GM18517 (cell line): ENCODE data around the gene P4HB.
A peak's percentile ranks its signal among the peaks of the same experiment; 100 is the strongest.

ENCODE experiments used
- ATAC-seq: cut with Tn5 transposase; IDR thresholded peaks from one replicate; pipeline ENCODE4 v1.9.1; 2021; ENCODE audit warnings: mild to moderate bottlenecking, moderate library complexity; ENCODE audit not compliant: unreplicated experiment

P4HB gene

DNA sequence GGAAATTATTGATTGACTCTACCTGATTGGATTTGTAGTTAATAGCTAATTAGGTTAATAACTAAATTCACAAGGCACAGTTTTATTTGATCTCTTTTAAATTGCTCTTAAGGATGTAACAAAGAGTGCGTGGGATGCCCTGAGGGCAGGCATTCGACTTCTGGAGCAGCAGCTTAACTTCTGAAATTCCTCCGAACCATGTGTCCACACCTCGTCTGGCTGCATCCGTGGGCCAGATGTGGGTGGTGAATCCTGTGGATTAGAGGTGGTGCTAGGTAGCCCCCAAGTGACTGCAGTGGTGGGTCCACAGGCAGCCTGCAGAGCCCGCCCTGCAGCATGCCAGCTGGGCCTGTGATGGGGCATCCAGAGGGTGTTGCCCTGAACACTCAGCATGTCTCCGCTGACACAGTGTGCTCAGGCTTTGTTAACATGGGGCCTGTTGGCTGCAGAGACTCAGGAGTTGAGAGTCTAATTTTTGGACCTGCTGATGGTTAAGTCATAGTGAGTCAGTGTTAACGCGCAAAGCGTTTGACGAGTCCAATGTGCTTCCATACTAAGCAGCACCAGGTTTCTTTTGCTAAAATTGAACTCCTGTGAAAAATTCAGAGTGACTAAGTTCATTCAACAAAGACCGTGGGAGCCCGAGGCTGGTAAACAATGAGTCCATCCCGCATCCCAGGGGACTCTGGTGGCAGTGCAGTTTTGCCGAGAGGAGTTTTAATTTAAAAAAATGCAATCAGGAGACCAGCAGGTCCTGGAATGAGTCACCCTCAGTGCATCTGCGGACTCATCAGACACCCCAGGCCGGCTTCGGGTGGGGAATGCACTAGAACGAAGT, 37.9 kb upstream of the P4HB start:
- no peak for ATAC-seq

GRCh38 chr17:81895400-81895799, 35.1 kb upstream of the P4HB start:
- no peak for ATAC-seq

- no peak for ATAC-seq
Observed at GRCh38 chr17:81891303-81891552, 30.9 kb upstream of the P4HB start.

DNA sequence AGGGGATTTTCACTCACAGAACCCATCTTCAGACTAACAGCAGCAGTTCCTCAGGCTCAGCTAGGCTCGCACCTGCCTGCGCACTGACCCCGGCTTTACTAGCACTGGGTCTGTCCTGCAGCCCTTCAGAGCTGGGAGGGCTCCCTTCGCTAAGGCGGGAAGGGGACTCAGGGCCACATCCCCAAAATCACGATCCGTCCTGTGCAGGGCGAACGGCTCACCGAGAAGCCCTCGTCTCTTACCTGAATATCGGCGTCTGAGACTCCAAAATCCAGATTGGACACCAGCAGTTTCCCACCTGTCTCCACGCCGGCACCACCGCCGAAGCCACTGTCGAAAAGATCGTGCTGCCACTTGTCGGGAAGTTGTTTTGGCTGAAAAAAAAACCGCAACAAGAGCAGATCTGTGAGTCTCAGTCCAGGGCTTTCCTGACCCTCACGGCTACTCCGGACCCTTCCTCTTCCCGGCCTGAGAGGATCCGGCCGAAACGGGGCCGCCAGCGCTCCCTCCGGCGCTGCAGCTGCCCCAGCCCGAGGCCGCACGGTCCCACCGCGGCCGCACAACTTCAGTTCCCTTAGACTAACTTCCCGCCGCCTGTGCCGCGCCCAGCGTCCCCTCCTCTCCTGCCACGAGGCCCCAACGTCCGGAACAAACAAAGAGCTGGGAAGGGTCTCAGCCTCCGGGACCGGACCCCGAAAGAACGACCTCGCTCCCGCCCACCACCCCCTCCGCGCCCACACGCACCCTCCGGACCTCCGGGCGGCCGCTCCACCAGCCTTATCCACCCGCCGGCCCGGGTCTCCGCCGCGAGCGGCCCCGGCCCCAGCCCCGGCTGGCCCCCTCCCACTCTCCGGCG, 30.3 kb upstream of the P4HB start:
- ATAC-seq = peak; percentile 6

- no peak for ATAC-seq
Observed at GRCh38 chr17:81889602-81890001, 29.3 kb upstream of the P4HB start.

DNA sequence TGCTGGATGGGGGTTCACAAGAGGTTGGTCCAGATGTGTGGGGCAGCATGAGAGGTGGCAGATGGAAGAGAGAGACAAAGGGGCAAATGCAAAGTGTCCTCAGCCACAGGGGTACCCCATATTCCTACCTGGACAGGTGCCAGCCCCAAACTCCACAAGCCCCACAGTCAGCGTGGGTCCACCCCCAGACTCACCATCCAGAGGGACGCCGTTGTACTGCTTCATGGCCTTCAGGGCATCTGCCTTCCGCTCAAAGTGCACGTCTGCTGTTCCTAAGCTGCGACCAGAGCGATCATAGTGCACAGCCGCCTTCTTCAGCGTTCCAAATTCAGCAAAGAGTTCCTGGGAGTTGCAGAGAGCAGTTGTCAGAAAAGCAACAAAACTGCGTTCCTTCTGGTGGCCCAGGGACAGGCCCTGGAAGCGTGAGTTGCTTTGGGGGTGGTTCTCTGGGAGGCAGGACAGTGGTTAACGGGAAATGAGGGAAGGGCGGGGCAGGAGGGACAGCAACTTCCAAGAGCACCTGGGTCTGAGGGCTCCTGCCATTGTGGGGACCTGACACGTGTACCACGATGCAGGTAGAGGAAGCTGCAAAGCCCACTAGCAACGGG, 28.8 kb upstream of the P4HB start:
- no peak for ATAC-seq

DNA sequence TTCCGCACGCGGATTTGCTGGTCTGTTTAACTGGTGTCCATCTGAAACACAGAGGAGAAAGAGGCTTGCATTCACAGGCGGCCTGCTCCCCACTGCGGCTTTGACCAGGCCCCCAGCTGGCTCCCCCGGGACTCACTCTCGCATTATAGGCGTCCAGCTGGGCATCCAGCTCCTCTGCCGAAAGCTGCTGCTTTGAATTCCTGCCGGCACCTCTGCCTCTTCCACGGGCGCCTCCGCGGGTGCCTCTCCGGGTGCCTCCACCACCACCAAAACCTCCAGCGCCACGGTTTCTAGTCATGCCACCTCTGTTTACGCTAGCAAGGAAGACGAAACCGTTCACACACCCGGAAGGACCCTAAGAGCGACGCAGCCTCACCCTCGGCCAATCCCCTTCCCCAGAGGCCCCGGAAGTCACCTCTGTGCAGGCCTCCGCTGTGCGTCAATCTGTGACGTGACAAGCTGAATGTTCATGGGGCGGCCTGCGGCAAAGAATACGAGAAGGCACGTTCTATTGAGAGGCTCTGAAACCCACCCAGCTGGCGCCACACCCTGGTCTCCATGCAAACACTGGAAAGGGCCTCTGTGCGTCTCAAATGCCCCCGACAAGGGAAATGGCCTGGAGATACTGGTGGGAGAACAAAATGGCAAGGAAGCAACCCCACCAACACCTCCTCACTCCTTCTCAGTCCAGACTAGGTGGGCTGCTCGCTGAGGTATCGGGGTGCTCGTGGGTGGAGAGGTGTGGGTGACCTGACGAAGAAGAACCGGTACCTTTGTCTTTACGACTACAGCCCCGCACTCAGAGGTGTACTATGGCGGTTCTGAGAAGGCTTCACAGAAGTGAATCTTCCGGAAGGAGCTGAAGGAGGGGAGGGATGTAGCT, 28.0 kb upstream of the P4HB start:
- no peak for ATAC-seq

GRCh38 chr17:81885869-81886548, 25.7 kb upstream of the P4HB start:
- no peak for ATAC-seq

DNA sequence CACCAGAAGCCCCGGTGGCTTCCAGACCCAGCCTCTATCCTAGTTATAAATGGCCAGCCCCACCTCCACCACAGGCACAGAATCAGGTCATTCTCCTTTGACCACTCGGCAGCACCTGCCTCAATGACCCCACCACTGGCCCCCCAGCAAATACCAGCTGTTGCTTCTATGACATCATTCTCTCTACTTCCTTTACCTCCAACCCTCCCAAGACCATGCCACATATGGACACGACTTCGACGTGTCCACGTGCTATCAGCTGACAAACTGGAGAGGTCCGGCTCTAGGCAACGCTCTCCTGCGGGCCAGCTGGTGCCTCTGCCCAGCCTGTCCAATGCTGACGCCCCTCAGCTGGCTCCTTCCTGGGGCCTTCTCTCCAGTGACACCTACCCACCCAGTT, 25.1 kb upstream of the P4HB start:
- ATAC-seq = no peak

GRCh38 chr17:81884968-81885367, 24.6 kb upstream of the P4HB start:
- no peak for ATAC-seq

DNA sequence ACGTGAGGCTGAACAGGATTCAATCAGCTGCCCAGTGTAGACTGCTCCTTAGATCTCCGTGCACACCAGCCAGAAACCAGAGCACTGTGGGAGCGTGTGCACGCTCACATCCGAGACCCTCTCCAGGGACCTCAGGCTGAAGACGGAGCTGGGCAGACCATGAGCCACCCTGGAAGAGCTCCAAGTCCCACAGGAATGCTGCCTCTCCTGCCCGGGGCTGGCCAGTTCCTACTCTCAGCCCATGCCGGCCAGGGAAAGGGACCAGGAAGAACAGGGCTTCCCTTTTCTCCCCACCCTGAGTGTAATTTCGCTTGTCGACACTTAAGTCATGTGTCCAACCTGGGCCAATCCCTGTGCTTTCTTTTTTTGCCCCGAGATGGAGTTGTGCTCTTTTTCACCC, 24.2 kb upstream of the P4HB start:
- no peak for ATAC-seq

- ATAC-seq = no peak
Observed at GRCh38 chr17:81879121-81879520, 18.8 kb upstream of the P4HB start.

- no peak for ATAC-seq
Observed at GRCh38 chr17:81878294-81878693, 18.0 kb upstream of the P4HB start.

DNA sequence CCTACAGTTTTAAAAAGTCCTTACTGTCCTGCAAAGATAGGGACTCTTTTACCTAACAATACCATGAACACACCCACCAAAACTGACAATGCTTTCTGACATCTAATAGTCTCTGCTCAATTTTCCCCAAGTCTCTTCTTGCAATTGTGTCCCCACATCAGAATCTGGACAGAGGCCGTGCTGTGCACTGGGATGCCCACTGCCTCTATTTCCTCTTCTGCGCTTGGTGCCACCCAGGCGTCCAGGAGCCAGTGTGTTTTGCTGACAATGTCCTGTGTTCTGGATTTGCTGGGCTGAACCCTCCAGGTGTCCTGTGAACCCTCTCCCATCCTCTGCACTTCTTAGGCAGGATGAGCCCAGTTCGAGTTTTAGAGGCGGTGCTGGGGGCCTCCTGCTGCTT, 17.2 kb upstream of the P4HB start:
- no peak for ATAC-seq

GRCh38 chr17:81871387-81872230, 11.3 kb upstream of the P4HB start:
- ATAC-seq = peak; percentile 35

DNA sequence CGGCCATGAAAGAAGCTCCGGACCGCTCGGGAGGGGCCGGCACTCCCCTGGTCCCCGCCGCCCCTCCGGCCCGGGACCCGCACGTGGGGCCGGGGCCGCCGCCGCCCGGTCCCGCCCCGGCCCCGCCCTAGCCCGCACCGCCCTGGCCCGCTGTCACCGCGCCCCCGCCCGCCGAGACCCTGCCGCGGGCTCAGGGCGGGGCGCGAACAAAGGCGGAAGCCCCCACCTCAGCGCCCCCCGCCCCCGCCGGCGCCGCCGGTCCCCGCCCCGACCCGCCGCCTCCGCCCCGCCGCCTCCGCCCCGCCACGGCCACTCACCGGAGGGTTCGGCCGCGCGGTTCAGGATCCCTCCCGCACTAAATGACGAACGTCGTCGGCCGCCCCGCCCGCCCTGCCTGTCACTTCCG, 10.6 kb upstream of the P4HB start, which contains the start of gene ARHGDIA:
Gene ARHGDIA, minus strand, starts transcription at position 357 of the 406 bp plus-strand sequence. CDS start 1,407 bp downstream, outside the sequence.
- ATAC-seq = no peak

DNA sequence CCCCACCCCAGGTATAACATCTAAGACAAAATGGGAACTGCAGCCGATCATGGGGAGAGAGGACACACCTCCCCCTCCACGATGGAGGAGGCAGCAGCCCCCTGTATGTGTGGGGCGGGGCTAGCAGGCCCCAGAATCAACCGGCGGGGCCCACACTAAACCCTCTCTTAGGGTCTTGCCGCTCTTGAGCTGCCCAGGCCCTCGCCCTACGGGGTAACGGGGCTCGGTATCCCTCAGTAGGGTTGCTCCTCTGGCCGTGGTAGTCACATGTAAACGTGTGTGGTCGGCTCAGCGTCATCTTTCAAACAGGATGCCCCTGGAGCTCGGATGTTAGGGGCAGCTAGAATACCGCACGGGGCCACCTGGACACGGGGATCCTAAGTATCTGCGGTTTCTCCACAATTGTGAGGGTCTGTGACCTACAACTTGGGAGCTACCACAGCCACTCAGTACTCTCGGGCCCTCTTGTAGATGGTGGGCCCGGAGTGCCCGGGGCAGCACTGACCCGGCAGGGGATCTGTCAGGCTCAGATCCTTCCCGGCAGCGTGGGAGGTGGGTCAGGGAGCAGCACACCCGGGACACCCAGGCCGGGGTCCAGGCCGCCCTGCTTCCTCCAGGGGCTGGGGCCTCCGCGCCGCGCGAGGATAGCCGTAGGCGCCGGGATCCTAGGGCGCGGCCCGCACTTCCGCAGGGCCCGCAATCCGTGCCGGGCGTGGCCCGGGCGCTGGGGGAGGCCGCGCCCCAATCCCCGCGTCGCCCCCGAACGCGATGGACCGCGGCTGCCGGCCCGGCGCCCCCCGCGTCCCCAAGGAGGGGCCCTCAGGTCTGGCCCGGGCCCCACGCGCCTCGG, 10.0 kb upstream of the P4HB start:
- no peak for ATAC-seq
